OCI-LY1 (cell line): ENCODE data around the gene ZSCAN2.

ENCODE experiments used
- EZH2 ChIP-seq: fragments of 200-600 bp; sonication (generic), shearing (Covaris generic); IDR thresholded peaks from 2 replicates; pipeline ENCODE4 v1.8.0; 2017; ENCODE audit warnings: borderline replicate concordance, mixed run types, mild to moderate bottlenecking, antibody characterized with exemption, low read length, moderate library complexity, mixed read lengths
- TF ChIP-seq, protein P1 (sequence below): fragments of 200-600 bp; sonication (generic), shearing (Covaris generic); IDR thresholded peaks from 2 replicates; pipeline ENCODE4 v1.5.1; 2017; ENCODE audit warnings: mild to moderate bottlenecking, antibody characterized with exemption, low read length, moderate library complexity, mixed read lengths

DNA sequence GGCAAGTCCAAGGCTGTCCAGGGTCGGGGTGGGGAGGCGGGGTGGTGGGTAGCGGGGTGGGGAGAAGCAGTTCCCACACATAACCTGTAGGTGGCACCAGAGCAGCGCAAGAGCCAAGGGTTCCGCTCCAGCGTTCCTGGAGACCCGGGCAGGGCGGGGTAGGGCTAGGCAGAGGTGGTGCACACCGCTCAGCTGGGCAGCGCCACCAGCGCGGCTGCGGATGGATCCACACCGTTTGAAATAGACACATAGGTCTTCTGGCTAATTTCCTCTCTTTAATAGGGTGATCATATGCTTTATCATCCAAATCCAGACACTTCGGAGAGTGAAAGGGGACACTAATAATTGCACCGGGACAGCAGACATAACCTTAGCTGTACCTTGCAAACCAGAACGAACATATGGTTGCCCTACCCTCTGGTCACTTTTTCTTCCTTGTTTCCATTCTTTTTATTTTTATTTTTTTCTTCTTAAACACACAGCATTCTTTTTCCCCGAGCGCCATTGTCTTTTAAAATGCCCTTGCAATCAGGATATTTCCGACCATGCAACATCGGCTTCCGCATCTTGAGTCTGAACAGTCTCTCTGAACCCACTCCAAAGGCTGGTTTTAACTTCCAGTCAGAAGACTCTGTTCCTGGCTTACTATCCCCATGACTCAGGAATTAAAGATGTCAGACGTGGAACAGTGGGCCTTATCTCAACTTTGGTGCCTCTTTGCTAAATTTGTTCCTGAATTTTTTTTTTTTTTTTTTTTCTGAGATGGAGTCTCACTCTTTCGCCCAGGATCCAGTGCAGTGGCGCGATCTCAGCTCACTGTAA is 12.5 kb upstream of the ZSCAN2 start:
- TF ChIP-seq, protein P1, sequence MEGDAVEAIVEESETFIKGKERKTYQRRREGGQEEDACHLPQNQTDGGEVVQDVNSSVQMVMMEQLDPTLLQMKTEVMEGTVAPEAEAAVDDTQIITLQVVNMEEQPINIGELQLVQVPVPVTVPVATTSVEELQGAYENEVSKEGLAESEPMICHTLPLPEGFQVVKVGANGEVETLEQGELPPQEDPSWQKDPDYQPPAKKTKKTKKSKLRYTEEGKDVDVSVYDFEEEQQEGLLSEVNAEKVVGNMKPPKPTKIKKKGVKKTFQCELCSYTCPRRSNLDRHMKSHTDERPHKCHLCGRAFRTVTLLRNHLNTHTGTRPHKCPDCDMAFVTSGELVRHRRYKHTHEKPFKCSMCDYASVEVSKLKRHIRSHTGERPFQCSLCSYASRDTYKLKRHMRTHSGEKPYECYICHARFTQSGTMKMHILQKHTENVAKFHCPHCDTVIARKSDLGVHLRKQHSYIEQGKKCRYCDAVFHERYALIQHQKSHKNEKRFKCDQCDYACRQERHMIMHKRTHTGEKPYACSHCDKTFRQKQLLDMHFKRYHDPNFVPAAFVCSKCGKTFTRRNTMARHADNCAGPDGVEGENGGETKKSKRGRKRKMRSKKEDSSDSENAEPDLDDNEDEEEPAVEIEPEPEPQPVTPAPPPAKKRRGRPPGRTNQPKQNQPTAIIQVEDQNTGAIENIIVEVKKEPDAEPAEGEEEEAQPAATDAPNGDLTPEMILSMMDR, result peak; percentile 56
- TF ChIP-seq EZH2, result no peak
